HG03139 (cell line): ENCODE measurements around the gene HOGA1.
"Not testable (repeated sequence)": the region's sequence is repeated elsewhere in the genome, so short reads cannot be mapped to it uniquely, and the experiment has no call there.

ENCODE experiments used
- ATAC-seq: cut with Tn5 transposase; IDR thresholded peaks from one replicate; pipeline ENCODE4 v1.9.1; 2021; ENCODE audit not compliant: unreplicated experiment

Gene HOGA1

GRCh38 chr10:97607095-97607636 lies 23.0 kb downstream of the HOGA1 start:
- no peak for ATAC-seq

GRCh38 chr10:97608991-97609561 lies 24.9 kb downstream of the HOGA1 start:
- no peak for ATAC-seq

- ATAC-seq, result no peak
Measured at GRCh38 chr10:97611473-97611872, 27.3 kb downstream of the HOGA1 start.

GRCh38 chr10:97612386-97612785 lies 28.2 kb downstream of the HOGA1 start:
- ATAC-seq, result no peak

GRCh38 chr10:97618285-97618684 lies 34.1 kb downstream of the HOGA1 start:
- ATAC-seq, result no peak

- ATAC-seq, result no peak
Measured at GRCh38 chr10:97618733-97619132, 34.5 kb downstream of the HOGA1 start.

GRCh38 chr10:97623277-97623676 lies 39.1 kb downstream of the HOGA1 start:
- no peak for ATAC-seq

GRCh38 chr10:97627731-97628130 lies 43.5 kb downstream of the HOGA1 start:
- ATAC-seq, result no peak

- ATAC-seq, result no peak
Measured at GRCh38 chr10:97628228-97628627, 44.0 kb downstream of the HOGA1 start.

- ATAC-seq, result no peak
Measured at GRCh38 chr10:97629289-97629688, 45.1 kb downstream of the HOGA1 start.

- ATAC-seq, result no peak
Measured at GRCh38 chr10:97631098-97631497, 46.9 kb downstream of the HOGA1 start.

- ATAC-seq, result peak; percentile 98
Measured at GRCh38 chr10:97632949-97633884, 49.0 kb downstream of the HOGA1 start, which contains the start of gene MORN4. MORN4 (minus strand) TSS chr10:97633500; CDS start chr10:97619653, 13,847 bp downstream.

GRCh38 chr10:97633921-97634320 lies 49.7 kb downstream of the HOGA1 start:
- no peak for ATAC-seq

GRCh38 chr10:97635577-97635976 lies 51.4 kb downstream of the HOGA1 start:
- no peak for ATAC-seq

- not testable (repeated sequence) for ATAC-seq
Measured at GRCh38 chr10:97639090-97639489, 54.9 kb downstream of the HOGA1 start.

- peak; percentile 98 for ATAC-seq
Measured at GRCh38 chr10:97640174-97640867, 56.1 kb downstream of the HOGA1 start, which contains the start of gene PI4K2A. PI4K2A (plus strand) TSS chr10:97640671; CDS start chr10:97640743, 72 bp downstream.

GRCh38 chr10:97640868-97641811 lies 57.0 kb downstream of the HOGA1 start:
- peak; percentile 24 for ATAC-seq

- ATAC-seq, result not testable (repeated sequence)
Measured at GRCh38 chr10:97642471-97643159, 58.4 kb downstream of the HOGA1 start.

GRCh38 chr10:97643441-97643985 lies 59.3 kb downstream of the HOGA1 start:
- no peak for ATAC-seq
